Muscle of back (tissue), 11 donors: ENCODE results near the gene TBC1D30. TPM values are rescaled to one million over a fixed set of nuclear protein-coding genes. Genes with fewer than 3 reads are reported as not detected.
A peak's percentile ranks its signal among the peaks of the same experiment; 100 is the strongest.

Source experiments
- DNase-seq, 3 donors: peaks; one replicate each; pipeline versions ENCODE4 v3.0.0 to v3.0.0-alpha.2; 2013
- polyA plus RNA-seq, 10 donors: library from polyadenylated mRNA; unstranded; fragments of 120-200 nt; gene quantifications; one replicate each; pipeline ENCODE4 v1.2.1, GENCODE V29; 2013; ENCODE audit not compliant: insufficient read length in 10 of 10

The TBC1D30 gene
- polyA plus RNA-seq, 10 donors, result 1.2 to 2.3 (median 1.6) TPM

GRCh38 chr12:64858882-64859605 lies 34.6 kb downstream of the TBC1D30 start:
- DNase-seq, result no peak

- no peak for DNase-seq
These were observed 36.1 kb downstream of the TBC1D30 start for GRCh38 chr12:64860446-64860998.

GRCh38 chr12:64864319-64864718 lies 39.9 kb downstream of the TBC1D30 start:
- DNase-seq, result no peak

DNA sequence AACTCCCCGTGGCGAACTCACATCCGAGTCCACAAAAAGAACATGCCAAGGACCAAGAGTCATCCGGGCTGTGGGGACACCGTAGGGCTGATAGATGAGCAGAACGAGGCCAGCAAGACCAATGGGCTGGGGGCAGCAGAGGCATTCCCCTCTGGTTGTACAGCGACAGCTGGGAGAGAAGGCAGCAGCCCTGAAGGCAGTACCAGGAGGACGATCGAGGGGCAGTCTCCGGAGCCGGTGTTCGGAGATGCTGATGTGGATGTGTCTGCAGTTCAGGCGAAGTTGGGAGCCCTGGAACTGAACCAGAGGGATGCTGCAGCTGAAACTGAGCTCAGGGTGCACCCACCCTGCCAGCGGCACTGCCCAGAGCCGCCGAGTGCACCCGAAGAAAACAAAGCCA lies 50.7 kb downstream of the TBC1D30 start:
- DNase-seq, result no peak

DNA sequence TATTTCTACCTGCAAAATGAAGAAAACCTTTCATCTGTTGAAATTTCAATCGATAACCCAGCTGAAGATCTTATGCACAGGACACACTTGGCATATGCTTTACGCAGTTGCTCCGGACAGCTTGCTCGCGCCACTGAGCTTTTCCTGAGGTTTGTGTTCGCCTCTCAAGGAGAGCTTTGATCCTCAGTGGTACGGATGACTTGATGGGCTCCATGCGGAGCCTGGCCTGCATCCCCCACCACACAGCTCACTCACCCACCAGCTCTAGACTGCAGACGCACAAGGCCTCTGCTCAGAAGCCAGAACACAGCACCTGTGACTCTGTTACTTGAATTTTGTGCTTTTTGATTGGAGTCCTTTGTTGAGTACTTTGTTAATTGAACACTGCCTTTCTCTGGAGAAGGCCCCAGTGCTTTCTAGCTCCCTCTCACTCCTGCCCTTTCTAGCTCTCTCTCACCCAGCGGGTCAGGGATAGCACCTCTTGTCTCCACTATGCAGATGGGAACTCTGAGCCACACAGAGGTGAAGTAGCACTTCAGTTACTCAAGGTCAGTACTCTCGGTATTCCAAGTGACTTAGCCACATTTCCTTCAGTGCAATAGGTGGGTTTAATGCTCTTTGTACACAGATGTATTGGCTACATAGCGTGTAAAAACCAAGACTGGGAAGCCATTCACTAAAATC lies 52.1 kb downstream of the TBC1D30 start:
- DNase-seq, result no peak

- no peak for DNase-seq
These were observed 53.0 kb downstream of the TBC1D30 start for GRCh38 chr12:64877363-64878004.

DNA sequence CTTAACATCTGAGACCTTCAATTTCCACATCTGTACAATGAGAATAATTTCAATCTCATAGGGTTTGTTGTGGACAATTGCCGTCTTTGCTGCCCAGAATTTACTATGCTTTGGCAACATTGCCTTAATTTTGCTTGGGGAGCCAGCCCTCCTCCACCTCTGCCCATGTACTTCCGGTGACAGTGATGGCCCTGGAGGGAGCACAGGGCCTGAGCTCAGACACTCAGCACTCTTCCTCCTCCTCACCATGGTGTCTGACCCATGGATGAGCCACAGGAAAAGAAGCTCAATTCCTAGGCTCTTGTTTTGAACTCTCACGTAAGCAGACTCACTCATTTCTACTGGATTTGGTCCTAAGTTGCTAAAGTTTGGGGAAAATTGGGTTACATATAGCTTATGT lies 58.2 kb downstream of the TBC1D30 start:
- DNase-seq, result no peak

GRCh38 chr12:64883264-64884163 lies 59.1 kb downstream of the TBC1D30 start:
- DNase-seq, result no peak

DNA sequence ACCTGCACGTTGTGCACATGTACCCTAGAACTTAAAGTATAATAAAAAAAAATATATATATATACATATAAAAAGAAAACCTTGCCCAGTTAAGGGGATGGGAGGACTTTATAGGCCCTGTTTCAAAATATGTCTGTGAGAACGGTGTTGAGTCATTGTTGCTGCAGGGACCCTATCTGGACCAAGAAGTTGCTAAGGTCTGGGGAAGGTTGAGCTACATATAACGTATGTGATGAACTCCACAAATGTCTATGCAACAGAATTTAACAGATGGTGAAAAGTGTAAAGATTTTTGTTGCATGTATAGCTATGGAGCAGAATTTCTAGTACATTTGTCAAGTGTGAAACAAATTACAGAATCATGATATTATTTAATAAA lies 59.7 kb downstream of the TBC1D30 start:
- DNase-seq, result no peak

DNA sequence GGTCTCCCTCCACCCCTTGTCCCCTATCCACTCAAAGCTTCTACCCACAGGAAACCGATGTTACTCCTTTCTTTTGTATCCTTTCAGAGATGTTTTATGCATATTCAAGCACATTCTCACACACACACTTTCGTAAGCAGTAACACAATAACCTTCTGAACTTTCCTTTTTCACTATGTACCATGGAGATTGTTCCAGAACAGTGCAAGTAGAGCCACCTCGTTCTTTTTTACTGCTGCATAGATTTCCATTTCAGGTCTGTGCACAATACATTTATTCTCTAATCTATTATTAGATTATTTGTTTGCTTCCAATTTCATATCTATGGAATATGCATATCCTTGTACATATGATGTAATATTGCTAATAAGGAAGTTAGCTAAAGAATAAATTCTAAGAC lies 60.3 kb downstream of the TBC1D30 start:
- no peak for DNase-seq

GRCh38 chr12:64889434-64890216 lies 65.2 kb downstream of the TBC1D30 start:
- DNase-seq, result no peak

DNA sequence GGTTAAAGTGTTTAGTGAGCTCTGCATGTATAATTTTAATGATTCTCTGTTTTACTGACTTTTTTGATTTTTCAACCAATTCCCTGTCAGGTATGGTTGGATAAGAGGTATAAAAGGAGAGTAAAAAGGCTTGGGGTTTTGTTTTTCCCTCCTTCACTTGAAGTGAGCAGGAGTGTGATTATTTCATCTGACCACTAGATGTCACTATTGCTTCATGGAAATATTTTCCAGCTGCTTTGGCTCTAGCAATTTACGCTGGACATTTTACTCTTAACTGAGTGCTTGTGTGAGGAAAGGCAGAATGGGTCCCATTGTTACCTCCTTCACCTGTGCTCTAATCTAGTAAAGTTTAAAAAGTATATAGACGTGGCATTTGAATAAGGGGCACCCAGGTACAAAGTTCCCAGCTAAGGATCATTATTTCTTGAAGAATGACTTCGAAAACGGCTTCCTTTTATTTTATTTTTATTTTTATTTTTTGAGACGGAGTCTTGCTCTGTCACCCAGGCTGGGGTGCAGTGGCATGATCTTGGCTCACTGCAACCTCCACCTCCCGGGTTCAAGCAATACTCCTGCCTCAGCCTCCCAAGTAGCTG lies 66.5 kb downstream of the TBC1D30 start:
- DNase-seq, result peak; percentile 63 to 77 (median 68)

DNA sequence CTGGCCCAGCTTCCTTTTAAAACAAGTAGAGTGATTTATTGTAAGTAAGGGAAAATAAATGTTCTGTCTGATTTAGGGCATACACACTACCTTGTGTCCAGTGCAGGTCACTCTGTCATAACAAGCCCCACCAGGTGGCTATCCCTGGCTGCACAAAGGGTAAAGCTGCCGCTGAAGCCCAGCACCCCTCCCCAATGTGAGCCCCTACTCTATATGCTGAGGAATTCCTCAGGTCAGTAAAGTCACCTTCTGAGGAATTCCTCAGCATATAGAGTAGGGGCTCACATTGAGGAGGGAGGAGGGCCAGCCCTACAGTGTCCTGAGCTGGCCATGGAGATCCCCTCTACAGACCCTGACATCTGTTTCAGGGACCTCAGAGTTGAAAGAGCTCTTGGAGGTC lies 67.2 kb downstream of the TBC1D30 start:
- DNase-seq, result no peak

- no peak for DNase-seq
These were observed 68.1 kb downstream of the TBC1D30 start for GRCh38 chr12:64892561-64892960.

DNA sequence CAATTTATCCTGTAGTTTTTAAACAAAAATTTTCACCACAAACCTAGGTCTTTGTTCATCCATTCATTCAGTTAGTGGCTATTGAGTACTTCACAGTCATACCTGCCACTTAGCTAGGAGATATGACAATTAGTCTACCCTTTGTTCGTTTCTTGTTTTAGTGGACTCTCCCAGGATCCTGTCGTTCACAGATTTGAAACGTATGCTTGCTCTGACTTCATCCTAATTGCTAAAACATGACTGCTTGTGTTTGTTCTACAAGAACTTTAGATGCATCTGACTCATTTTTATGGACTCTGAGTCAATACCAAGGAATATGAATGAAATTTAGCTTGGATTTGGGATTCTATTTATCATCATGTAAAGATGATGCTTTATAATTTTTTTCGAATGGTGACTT lies 69.5 kb downstream of the TBC1D30 start:
- DNase-seq, result peak in 1 of 3 donors; percentile 49

DNA sequence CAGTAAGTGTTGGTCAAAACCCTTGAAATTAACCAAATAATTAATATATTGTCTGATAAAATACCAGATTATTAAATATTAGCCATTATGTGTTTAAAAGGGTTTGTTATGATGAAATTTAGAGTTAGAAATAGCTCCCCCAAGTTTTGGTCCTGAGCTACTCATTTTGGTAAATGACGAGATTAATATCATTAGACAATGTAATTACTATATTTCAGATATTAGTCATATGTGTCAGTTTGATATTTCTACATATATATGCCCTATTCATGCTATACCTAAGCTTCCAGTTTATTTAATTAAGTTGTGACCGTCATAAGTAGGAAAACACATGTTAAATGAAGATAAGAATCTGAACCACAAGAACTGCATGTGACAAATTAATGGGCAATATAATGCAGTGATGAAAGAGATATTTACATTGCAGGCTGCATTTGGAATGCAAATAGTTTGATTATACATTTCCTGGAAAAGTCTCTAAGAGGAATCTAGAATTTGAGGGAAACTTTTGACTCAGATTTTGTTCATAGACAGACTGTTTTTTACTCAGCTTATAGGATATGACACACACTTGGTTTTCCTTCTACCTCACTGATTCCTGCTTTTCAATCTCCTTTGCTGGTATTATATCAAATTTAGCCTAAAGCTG lies 70.5 kb downstream of the TBC1D30 start:
- DNase-seq, result peak in 1 of 3 donors; percentile 38

- DNase-seq, result no peak
These were observed 71.1 kb downstream of the TBC1D30 start for GRCh38 chr12:64895526-64895925.

DNA sequence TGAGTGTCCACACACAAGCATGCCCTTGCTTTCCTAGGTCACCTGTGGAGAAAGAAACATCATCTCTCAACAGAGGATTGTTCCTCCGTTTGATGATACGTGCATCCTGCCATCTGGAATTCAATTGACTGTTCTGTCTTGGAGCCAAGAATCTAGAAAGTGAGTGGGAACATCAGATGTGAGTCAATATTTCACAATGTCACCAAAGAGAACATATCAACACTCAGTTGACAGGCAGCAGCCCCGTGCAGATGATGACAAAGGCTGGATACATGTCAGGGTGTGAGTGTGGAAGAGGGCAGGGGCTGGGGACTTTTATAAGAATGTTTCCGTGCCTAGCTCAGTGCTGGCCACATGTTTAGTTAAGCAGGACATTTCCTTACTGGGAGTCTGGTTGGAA lies 76.1 kb downstream of the TBC1D30 start:
- DNase-seq, result peak in 2 of 3 donors; percentile 4 to 41

GRCh38 chr12:64903479-64904152 lies 79.2 kb downstream of the TBC1D30 start:
- peak in 2 of 3 donors; percentile 52 to 76 for DNase-seq
